Tracheal epithelial cell (primary cell): ENCODE measurements around the gene MFAP4. TPM values are rescaled to one million over a fixed set of nuclear protein-coding genes. Genes with fewer than 3 reads are reported as not detected.

ENCODE experiments used
- total RNA-seq: library from RNA; depleted of rRNA; stranded (reverse); fragments of >200 nt; gene quantifications from 2 replicates; pipeline ENCODE4 v1.2.1, GENCODE V29; 2014

The MFAP4 gene
- not detected in 2 replicates for total RNA-seq

GRCh38 chr17:19386974-19387920, at the start of gene MFAP4:
TSS of gene MFAP4 (minus strand) at chr17:19387190. CDS start at chr17:19387155, 35 bp downstream.

GRCh38 chr17:19410875-19411620, 24.1 kb upstream of the MFAP4 start, which contains the start of gene RNF112:
TSS of gene RNF112 (plus strand) at chr17:19411232. CDS start at chr17:19411409, 177 bp downstream.

GRCh38 chr17:19378416-19379360, 8.3 kb downstream of the MFAP4 start, which contains the start of gene MAPK7:
TSS of gene MAPK7 (plus strand) at chr17:19378498. CDS start at chr17:19378901, 403 bp downstream.

GRCh38 chr17:19362277-19363113, 24.5 kb downstream of the MFAP4 start, which contains the start of gene B9D1:
TSS of gene B9D1 (minus strand) at chr17:19362723. CDS start at chr17:19362569, 154 bp downstream.

Other genes starting within 250 kb of the MFAP4 start
- gene EPN2, start 149.8 kb downstream of the MFAP4 start, total RNA-seq, result 14.3 and 22.9 TPM in 2 replicates
- 14.7 and 22.9 TPM in 2 replicates for gene B9D1, start 24.5 kb downstream of the MFAP4 start, total RNA-seq
- gene MAPK7, start 8.7 kb downstream of the MFAP4 start, total RNA-seq, result 6.2 and 9.6 TPM in 2 replicates
- gene RNF112, start 24.0 kb upstream of the MFAP4 start, total RNA-seq, result 0.24 and 0.43 TPM in 2 replicates
- 0.24 and 1.3 TPM in 2 replicates for gene SLC47A1, start 146.7 kb upstream of the MFAP4 start, total RNA-seq